Limb (tissue), 2 donors: ENCODE data around the gene PSG4.
"Not testable (repeated sequence)": the region's sequence is repeated elsewhere in the genome, so short reads cannot be mapped to it uniquely, and the experiment has no call there.

Experiments used
- DNase-seq, 2 donors: peaks; one replicate each; pipeline ENCODE4 v3.0.0-alpha.2; 2016; ENCODE audit errors: extremely low spot score in 2 of 2

Gene PSG4

GRCh38 chr19:43198686-43199419 lies 6.6 kb downstream of the PSG4 start:
- not testable (repeated sequence) for DNase-seq

- DNase-seq: not testable (repeated sequence)
Measured at GRCh38 chr19:43197666-43198397, 7.6 kb downstream of the PSG4 start.

- not testable (repeated sequence) for DNase-seq
Measured at GRCh38 chr19:43194397-43194796, 11.0 kb downstream of the PSG4 start.

GRCh38 chr19:43192381-43193155 lies 12.9 kb downstream of the PSG4 start:
- DNase-seq: not testable (repeated sequence)

- not testable (repeated sequence) for DNase-seq
Measured at GRCh38 chr19:43188092-43188491, 17.3 kb downstream of the PSG4 start.

GRCh38 chr19:43186311-43186935 lies 19.0 kb downstream of the PSG4 start, which contains the start of gene PSG5:
TSS of gene PSG5 (minus strand) at chr19:43186536. CDS start at chr19:43186405, 131 bp downstream.
- not testable (repeated sequence) for DNase-seq

GRCh38 chr19:43181869-43182771 lies 23.3 kb downstream of the PSG4 start:
- DNase-seq: not testable (repeated sequence)

GRCh38 chr19:43179569-43180147 lies 25.8 kb downstream of the PSG4 start:
- DNase-seq: not testable (repeated sequence)

GRCh38 chr19:43178577-43178976 lies 26.9 kb downstream of the PSG4 start:
- DNase-seq: not testable (repeated sequence)

GRCh38 chr19:43165906-43166305 lies 39.5 kb downstream of the PSG4 start:
- DNase-seq: not testable (repeated sequence)

GRCh38 chr19:43163135-43163534 lies 42.3 kb downstream of the PSG4 start:
- DNase-seq: not testable (repeated sequence)

GRCh38 chr19:43162261-43162660 lies 43.2 kb downstream of the PSG4 start:
- DNase-seq: not testable (repeated sequence)

GRCh38 chr19:43152214-43152613 lies 53.2 kb downstream of the PSG4 start:
- DNase-seq: no peak

- not testable (repeated sequence) for DNase-seq
Measured at GRCh38 chr19:43149788-43150187, 55.6 kb downstream of the PSG4 start.

GRCh38 chr19:43148233-43148632 lies 57.2 kb downstream of the PSG4 start:
- no peak for DNase-seq
